ENCODE measurements around the gene KCNK4. TPM values are rescaled to one million over a fixed set of nuclear protein-coding genes. Genes with fewer than 3 reads are reported as not detected.
A peak's percentile ranks its signal among the peaks of the same experiment; 100 is the strongest.

KCNK4 gene
- total and polyA plus RNA-seq, 2 of the 13 experiments (the other 11 are each of a cell fraction or from before 2014, with no cell fraction given), result not detected

- TF ChIP-seq, protein P1, sequence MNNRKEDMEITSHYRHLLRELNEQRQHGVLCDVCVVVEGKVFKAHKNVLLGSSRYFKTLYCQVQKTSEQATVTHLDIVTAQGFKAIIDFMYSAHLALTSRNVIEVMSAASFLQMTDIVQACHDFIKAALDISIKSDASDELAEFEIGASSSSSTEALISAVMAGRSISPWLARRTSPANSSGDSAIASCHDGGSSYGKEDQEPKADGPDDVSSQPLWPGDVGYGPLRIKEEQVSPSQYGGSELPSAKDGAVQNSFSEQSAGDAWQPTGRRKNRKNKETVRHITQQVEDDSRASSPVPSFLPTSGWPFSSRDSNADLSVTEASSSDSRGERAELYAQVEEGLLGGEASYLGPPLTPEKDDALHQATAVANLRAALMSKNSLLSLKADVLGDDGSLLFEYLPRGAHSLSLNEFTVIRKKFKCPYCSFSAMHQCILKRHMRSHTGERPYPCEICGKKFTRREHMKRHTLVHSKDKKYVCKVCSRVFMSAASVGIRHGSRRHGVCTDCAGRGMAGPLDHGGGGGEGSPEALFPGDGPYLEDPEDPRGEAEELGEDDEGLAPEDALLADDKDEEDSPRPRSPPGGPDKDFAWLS (CRISPR knock-in tag; IDR thresholded peaks at IDR 0.05; ENCODE audit: borderline replicate concordance), result 0 out of 2 replicates have a peak, but pooled peaks have one; percentile 51
- TF ChIP-seq HNF4A (CRISPR knock-in tag; IDR thresholded peaks at IDR 0.05) (no peak), ZNF432 (CRISPR knock-in tag; IDR thresholded peaks at IDR 0.05; ENCODE audit: borderline replicate concordance) (no peak), HNF4G (IDR thresholded peaks at IDR 0.05; ENCODE audit: borderline replicate concordance, low read depth, low read length) (no peak), HNF4G (CRISPR knock-in tag; IDR thresholded peaks at IDR 0.05; ENCODE audit: borderline replicate concordance, low read depth) (no peak), BCL6 (CRISPR knock-in tag; IDR thresholded peaks at IDR 0.05) (no peak), ZNF362 (CRISPR knock-in tag; IDR thresholded peaks at IDR 0.05; ENCODE audit: borderline replicate concordance) (no peak), ISL2 (CRISPR knock-in tag; IDR thresholded peaks at IDR 0.05) (peak; percentile 60), NPAS2 (CRISPR knock-in tag; IDR thresholded peaks at IDR 0.05; ENCODE audit: borderline replicate concordance) (no peak), ZFAT (CRISPR knock-in tag; conservative IDR thresholded peaks at IDR 0.05) (0 out of 2 replicates have a peak, but pooled peaks have one; percentile 26), ZNF253 (CRISPR knock-in tag; IDR thresholded peaks at IDR 0.05; ENCODE audit: borderline replicate concordance) (no peak), ZNF615 (CRISPR knock-in tag; IDR thresholded peaks at IDR 0.05; ENCODE audit: borderline replicate concordance) (no peak), E2F2 (CRISPR knock-in tag; IDR thresholded peaks at IDR 0.05; ENCODE audit: borderline replicate concordance) (0 out of 2 replicates have a peak, but pooled peaks have one; percentile 88), ZNF17 (CRISPR knock-in tag; IDR thresholded peaks at IDR 0.05) (no peak), NCOA2 (CRISPR knock-in tag; IDR thresholded peaks at IDR 0.05) (no peak), LCORL (IDR thresholded peaks at IDR 0.05) (no peak), LCORL (CRISPR knock-in tag; IDR thresholded peaks at IDR 0.05) (peak; percentile 89), CEBPB (IDR thresholded peaks at IDR 0.05; ENCODE audit: borderline replicate concordance, low read depth, low read length) (0 out of 2 replicates have a peak, but pooled peaks have one; percentile 16), ZNF564 (CRISPR knock-in tag; IDR thresholded peaks at IDR 0.05) (peak; percentile 44; the same call in 1 of the 2 replicates), SIX4 (CRISPR knock-in tag; IDR thresholded peaks at IDR 0.05) (0 out of 2 replicates have a peak, but pooled peaks have one; percentile 32), SMYD3 (CRISPR knock-in tag; IDR thresholded peaks at IDR 0.05) (no peak), CCDC6 (CRISPR knock-in tag; IDR thresholded peaks at IDR 0.05) (no peak)
- TF ChIP-seq, protein P2, sequence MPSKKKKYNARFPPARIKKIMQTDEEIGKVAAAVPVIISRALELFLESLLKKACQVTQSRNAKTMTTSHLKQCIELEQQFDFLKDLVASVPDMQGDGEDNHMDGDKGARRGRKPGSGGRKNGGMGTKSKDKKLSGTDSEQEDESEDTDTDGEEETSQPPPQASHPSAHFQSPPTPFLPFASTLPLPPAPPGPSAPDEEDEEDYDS (CRISPR knock-in tag; IDR thresholded peaks at IDR 0.05), result peak; percentile 51
- TF ChIP-seq, protein P3, sequence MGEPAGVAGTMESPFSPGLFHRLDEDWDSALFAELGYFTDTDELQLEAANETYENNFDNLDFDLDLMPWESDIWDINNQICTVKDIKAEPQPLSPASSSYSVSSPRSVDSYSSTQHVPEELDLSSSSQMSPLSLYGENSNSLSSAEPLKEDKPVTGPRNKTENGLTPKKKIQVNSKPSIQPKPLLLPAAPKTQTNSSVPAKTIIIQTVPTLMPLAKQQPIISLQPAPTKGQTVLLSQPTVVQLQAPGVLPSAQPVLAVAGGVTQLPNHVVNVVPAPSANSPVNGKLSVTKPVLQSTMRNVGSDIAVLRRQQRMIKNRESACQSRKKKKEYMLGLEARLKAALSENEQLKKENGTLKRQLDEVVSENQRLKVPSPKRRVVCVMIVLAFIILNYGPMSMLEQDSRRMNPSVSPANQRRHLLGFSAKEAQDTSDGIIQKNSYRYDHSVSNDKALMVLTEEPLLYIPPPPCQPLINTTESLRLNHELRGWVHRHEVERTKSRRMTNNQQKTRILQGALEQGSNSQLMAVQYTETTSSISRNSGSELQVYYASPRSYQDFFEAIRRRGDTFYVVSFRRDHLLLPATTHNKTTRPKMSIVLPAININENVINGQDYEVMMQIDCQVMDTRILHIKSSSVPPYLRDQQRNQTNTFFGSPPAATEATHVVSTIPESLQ (CRISPR knock-in tag; conservative IDR thresholded peaks at IDR 0.05), result no peak
These were observed 27.1 kb downstream of the KCNK4 start, which contains the start of gene PRDX5 (continued) for GRCh38 chr11:64317961-64318765.

All from HepG2 (cell line).